GM18508 (cell line): ENCODE data around the gene TMEM219.
"Not testable (repeated sequence)": the region's sequence is repeated elsewhere in the genome, so short reads cannot be mapped to it uniquely, and the experiment has no call there.

ENCODE experiments used
- ATAC-seq: cut with Tn5 transposase; IDR thresholded peaks from one replicate; pipeline ENCODE4 v1.9.1; 2021; ENCODE audit warnings: moderate number of reproducible peaks; ENCODE audit not compliant: insufficient read depth, unreplicated experiment

TMEM219 gene

DNA sequence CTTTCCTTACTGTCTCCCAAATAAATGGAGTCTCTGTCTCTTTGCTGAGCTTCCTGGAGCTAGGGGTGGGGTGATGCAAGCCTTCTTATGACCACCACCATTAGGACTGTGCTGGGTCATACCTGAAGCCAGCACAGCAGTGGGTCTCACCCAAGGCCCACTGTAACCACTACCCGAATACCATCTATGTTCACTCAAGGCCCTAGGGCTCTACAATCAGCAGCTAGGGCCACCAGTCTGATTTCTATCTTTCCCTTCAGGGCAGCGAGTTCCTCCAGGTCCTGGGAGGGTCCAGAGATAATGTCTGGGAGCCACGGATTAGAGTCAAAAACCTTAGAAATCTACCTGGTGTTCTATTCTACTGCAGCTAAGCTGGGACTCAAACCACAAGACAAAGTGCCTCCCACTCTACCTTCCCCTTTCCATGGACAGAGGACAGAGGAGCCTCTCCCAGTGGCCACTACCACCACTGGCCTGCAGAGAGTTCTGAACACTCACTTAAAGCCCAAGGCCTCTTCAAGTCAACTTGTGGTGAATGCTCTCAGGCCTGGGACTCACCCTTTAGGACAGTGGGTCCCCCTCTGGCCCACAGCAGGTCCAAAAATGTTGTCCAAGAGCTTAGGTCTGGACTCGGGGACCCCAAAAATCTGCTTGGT is 10.9 kb upstream of the TMEM219 start:
- no peak for ATAC-seq

DNA sequence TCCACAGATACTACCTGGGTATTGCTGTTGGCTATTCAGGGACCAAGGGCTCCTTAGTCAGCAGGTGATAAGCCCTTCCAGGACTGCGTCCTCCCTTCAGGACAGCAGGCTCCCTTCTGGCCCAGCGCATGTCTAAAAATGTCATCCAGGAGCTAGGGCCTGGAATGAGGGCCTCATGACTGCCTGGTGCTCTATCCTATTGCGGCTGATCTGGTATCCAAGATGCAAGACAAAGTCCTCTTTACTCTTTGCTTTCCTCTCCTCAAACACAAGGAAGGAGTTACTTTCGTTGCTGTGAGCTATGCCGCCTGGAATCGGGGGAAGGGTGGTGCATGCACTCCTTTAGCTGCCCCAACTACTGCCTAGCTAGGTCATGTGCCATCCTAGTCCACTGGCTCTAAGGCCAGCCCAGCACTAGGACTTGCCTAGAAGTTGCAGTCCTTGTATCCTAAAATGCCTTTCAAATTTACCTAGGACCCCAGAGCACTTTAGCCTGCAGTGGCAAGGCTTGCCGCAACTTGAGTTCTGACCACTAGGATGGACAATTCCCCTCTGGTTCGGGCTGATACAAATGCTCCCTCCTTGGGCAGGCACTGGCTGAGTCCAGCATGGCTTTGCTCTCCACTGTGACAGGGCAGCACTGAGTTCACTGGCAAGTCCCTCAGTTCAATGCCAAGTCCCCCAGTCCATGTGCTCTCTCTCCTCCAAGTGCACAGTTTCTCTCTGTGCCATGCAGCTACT is 10.1 kb upstream of the TMEM219 start:
- ATAC-seq, result no peak

DNA sequence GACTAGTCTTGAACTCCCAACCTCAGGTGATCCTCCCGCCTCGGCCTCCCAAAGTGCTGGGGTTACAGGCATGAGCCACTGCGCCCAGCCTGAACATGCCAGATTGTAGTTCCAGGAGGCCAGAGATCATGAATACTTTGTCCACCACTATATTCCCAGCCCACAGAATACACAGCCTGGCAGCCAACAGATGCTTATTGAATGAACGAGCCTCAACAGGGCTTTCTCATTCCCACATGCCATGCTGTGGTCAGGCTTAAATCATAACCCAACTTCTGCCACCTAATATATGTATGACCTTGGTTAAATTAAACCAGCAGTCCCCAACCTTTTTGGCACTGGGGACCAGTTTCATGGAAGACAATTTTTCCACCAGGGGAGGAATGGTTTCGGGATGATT is 3.1 kb upstream of the TMEM219 start:
- ATAC-seq, result no peak

DNA sequence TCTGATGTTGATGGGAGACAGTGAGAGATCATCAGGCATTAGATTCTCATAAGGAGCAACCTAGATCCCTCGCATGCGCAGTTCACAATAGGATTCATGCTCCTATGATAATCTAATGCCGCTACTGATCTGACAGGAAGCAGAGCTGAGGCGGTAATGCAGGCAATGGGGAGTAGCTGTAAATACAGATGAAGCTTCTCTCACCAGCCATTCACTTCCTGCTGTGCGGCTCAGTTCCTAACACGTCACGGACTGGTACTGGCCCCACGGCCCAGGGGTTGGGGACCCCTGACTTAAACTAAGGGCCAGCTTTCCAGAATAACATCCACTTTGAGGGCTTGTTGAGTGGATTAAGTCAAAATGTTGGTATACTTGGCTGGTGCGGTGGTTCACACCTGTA is 2.6 kb upstream of the TMEM219 start:
- no peak for ATAC-seq

DNA sequence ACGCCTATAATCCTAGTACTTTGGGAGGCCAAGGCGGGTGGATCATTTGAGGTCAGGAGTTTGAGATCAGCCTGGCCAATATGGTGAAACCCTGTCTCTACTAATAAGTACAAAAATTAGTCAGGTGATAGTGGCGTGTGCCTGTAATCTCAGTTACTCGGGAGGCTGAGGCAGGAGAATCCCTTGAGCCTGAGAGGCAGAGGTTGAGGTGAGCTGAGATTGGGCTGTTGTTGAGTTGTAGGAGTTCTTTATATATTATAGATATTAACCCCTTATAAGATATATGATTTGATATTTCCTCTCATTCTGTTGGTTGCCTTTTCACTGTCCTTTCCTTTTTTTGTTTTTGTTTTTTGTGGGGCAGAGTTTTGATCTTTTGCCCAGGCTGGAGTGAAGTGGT is 2.1 kb upstream of the TMEM219 start:
- not testable (repeated sequence) for ATAC-seq

DNA sequence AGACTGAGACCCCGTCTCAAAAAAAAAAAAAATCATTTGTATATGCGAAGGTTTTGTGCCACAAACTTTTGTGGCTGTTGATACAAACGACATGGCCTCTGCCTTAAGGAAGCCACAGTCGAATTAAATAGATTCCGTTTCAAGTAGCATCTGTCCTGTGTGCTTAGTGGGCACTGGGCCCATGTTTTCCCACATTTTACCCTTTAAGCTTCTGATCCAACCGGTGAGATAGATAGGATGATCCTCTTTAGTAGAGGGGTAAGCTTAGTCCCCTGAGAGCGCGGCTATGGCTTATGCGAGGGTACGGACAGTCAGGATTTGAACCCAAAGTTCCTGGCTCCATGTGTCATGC is 776 bp upstream of the TMEM219 start:
- ATAC-seq, result no peak

DNA sequence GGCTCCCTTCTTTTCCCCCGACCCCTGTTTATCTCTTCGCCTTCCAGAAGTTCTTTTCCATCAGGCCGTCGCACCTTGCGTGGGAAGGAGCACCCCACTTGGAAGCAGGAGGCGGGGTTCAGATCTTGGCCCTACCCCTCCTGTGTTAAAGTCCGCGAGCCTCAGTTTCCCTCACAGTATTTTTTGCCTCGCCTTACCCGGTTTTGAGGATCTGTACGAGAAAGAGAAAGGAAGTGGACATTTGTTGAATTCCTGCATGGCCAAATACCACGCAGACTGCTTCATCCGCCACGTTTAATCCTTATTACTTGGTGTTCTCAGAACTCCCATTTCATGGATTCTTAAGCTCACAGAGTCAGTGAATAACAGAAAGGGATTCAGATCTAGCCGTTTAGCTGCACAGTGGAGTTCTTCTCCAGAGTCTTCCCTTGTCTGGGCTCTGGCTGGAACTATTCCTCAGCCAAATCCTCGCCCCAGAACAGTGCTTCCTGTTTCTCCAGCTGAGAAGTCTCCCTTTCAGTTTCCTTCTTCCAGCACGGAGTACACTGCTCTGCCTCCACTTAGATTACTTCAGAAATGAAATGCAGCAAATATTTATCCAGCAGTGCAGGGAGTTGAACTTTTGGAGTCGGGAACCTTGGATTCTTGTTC is 590 bp downstream of the TMEM219 start:
- no peak for ATAC-seq

DNA sequence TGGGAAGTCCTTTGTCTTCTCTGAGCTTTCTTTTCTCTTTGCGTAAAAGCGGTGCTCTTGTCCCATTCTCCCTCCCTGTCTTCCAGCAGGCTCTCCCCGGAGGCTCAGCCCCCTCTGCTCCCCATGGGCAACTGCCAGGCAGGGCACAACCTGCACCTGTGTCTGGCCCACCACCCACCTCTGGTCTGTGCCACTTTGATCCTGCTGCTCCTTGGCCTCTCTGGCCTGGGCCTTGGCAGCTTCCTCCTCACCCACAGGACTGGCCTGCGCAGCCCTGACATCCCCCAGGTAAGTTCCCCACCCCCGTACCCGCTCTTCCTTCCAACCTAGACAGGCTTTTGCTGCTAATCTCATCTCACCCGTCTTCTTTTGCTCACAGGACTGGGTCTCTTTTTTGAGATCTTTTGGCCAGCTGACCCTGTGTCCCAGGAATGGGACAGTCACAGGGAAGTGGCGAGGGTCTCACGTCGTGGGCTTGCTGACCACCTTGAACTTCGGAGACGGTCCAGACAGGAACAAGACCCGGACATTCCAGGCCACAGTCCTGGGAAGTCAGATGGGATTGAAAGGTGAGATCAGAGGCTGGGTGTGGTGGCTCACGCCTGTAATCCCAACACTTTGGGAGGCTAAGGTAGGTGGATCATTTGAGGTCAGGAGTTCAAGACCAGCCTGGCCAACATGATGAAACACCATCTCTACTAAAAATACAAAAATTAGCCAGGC is 1.3 kb downstream of the TMEM219 start:
- no peak for ATAC-seq

DNA sequence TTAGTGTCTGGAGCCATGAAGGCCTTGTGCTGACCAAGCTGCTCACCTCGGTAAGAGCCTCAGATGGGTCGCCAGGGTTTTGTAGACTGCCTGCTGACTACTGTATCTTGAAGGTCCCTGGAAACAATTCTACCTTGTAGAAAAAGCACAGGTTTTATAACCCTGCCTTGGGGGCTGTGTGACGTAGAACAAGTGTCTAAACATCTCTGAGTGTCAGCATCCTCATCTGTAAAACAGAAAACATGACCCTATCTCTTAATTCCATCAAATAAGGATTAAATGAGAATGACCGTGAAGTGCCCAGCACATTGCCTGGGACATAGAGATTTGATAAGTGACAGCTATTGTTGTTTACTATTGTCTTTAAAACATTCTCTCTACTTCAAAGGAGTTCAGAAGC is 6.3 kb downstream of the TMEM219 start:
- no peak for ATAC-seq

DNA sequence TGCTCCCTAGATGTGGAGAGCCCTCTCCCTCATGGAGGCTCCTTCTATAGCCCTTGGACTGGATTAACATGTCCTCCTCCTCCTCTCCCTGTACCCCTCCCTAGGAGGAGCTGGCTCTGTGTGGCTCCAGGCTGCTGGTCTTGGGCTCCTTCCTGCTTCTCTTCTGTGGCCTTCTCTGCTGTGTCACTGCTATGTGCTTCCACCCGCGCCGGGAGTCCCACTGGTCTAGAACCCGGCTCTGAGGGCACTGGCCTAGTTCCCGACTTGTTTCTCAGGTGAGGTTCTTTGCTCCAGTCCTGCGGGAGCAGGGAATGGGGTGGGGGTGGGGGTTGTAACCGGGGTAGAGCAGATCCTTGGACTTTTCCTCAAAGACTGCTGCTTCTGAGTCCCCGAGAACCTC is 9.4 kb downstream of the TMEM219 start:
- ATAC-seq, result no peak

DNA sequence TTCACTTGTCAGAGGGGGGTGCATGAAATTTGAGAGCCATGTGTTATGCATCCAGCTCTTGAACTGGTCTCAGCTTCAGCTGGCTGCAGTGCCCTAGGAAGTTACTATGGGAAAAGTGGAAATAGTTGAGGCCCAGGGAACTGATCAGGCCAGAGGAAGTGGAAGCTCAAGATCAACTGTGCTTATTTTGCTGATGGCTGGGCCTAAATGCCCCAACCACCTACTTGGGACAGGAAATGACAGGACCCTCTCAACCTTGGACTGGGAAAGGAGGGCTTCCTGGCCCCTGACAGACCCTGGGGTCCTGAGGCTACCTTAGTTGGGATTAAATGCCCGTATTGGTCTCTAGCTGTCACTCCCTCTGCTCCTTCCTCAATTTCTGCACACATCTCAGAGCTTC is 10.6 kb downstream of the TMEM219 start:
- no peak for ATAC-seq

DNA sequence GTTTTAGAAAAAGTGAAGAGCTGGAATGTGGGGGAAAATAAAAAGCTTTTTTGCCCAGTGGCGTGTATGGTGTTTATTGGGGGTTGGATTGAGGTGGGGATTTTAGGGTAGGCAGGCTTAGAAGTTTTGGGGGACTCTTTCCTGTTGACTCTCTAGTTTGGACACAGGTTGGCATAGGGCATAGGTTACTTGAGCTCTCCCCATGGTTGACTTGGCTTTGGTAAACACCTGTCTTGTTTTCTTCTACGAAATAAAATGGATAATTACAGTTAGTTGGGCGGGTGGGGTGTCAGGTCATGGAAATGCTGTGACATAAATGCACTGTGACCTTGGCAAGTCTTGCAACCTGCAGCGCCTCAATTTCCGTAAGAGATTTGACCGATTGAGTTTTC is 11.1 kb downstream of the TMEM219 start:
- no peak for ATAC-seq

DNA sequence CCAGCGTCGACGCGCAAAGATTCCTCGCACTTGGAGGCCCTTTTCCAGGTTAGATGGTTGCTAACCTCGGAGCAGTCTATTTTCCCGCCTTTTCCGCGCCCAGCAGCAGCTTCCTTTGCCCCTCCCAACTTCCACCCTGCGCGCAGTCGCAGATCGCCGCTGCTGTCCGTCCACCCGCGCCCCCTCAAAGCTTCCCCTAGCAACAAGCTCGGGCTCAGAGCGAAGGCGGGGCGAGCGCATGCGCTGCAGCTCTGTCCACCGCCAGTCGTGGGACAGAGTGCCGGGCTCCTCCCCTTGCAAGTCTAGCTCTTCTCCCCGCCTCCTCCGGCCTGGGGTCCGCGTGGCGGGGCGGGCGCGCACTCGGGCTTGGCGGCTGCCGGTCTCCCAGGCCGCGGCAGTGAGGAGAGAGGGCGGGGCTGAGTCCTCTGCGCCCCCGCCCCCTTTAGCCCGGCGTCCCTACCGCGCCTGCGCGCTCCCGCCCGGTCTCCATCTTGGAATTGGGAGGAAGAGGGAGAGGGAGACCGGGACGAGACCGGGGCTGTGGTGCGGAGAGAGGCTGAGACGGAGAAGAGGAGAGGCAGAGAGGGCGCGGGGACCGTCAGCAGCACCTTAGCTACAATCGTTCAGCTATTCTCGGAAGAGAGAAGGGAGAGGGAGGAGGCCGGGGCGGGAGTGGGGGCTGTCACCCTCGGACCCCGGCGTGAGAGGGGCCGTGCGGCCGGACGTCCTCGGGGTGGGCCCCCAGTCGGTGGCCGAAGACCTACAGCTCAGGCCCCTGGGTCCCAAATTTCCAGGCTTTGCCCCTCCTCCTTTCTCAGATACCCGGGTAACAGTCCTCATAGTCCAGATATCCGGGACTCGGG is 11.7 kb downstream of the TMEM219 start, which contains the start of gene TAOK2:
TSS of gene TAOK2 (plus strand) at position 485 of the 863 bp plus-strand sequence. CDS start 3,905 bp downstream, outside the sequence.
- peak; percentile 52 for ATAC-seq

DNA sequence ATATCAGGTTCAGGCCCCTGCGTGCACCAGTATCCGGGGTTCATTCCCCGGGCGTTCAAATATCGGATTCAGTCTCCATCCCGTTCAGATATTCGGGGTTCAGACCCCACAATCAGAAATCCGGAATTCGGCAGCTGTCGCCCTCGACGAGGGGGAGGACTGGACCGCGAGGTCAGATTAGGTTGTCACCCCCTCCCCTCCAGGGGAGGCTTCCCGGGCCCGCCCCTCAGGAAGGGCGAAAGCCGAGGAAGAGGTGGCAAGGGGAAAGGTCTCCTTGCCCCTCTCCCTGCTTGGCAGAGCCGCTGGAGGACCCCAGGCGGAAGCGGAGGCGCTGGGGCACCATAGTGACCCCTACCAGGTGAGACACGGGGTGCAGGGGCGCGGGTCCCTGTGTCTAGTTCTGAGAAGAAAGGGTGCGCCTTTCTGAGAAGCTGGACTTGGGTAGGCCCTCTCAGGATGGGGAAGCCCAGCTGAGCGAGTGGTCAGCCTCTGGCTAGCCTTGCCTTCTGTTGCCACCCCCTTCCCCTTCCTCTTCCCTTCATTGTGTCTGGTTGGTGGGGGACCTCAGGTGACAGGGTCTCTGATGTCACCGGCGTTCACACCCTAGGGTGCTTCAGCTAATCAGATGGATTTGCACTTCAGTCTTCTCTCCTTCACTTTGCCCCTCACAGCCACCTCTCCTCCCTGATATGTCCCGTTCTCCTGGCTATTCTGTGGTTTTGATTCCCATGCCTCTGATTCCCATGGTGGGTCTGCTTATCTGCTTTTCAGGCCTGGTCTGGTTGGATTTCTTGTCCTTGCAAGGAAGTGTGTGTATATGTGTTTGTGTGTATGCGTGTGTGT is 12.6 kb downstream of the TMEM219 start:
- no peak for ATAC-seq

DNA sequence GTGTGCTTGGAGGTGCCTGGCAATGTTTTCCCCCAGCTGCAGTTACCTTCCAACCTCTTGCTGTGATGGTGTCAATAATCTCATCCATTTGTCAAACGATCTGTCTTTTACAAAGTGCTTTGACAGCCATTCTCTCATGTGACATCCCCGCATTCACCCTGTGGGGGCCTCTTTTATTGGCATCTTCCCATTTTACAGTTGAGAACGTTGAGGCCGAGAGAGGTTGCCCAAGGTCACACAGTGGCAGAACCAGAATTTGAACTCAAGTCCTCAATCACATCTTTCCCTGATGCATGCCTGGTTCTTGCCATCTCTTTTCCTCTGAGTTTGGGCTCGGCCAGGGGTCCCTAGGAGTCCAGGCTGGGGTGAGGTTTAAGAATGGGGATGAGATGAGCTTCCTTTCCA is 13.3 kb downstream of the TMEM219 start:
- no peak for ATAC-seq

DNA sequence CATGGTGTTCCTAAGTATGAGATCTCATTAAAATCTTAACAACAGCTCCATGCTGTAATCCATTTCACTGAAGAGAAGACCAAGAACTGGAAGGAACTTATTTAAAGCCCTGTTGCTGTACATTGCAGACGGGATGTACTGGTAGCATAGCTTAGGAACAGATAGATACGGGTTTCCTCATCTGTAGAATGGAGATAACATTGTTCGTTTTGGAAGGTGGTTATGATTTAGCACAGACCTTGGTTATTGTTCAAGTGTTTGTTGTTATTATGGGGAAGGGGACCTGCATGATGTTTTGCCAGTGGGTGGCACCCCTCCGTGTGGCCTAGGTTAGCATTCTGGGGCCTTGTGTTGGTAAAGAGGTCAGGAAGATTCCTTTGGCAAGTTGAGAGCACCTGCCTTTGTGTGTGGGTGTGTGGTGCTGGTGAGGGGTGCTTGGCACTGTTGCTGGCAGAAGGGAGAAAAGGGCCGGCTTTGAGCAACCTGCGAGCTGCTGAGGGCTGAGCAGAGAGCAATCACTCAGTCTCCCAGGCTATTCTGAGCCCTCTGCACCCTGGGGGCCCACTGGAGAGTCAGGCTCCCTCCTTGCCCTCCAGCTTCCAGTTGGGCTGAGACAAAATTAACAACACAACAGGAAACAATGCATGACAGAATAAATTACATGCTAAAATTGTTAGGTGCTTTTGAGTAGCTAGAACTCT is 14.1 kb downstream of the TMEM219 start:
- ATAC-seq, result no peak

DNA sequence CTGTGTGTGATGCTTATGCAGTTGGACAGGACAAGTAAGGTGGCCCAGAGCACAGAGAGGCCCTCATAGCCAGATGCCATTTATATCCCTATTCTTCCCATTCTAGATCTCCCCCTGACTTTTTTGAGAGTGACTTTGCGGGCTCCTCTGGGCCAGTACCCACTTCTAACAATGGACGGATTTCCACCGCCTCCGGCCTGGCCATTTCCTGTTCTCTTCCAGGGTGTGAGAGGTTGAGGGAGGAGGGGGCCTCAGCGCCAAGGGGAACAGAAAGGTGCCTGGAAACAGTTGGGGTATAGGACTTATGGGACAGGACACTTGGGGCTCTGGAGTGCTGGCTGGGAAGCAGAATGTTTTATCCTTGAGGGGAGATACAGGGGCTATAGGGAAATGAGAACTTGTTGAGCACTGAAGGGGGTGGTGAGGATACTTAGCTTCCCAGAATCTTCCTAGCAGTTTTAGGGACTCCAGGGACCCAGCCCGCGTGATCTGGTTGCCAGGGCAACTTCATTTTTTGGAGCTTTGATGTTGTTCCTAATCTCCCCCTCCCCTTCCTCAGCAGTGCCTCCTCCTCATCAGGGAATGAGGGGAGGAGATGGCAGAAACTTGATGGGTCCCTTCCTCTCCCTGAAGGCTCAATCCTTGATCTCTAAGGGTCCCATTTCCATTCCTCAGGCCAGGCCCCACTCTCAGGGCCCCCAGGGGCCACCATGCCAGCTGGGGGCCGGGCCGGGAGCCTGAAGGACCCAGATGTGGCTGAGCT is 15.4 kb downstream of the TMEM219 start:
- ATAC-seq, result no peak

DNA sequence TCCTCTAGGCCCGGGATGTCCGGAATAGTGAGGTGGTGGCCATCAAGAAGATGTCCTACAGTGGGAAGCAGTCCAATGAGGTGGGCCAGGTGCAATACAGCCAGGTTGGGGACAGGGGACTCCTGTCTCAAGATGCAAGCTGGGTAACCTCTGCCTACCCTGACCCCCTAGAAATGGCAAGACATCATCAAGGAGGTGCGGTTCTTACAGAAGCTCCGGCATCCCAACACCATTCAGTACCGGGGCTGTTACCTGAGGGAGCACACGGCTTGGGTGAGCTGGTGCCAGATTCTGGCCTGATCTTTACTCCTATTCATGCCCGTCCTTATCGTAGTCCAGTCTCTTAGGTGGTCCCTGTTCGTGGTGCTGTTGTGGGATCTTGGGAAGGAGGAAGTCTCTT is 16.2 kb downstream of the TMEM219 start:
- no peak for ATAC-seq
